HepG2 (cell line): ENCODE results near the gene SS18L1. TPM values are rescaled to one million over a fixed set of nuclear protein-coding genes. Genes with fewer than 3 reads are reported as not detected.
A peak's percentile ranks its signal among the peaks of the same experiment; 100 is the strongest.

Source experiments
- ETV5 ChIP-seq: IDR thresholded peaks from 2 replicates; pipeline ENCODE4 v1.6.1; 2018; ENCODE audit warnings: missing biosample characterization, missing genetic modification reagents, inconsistent platforms, borderline replicate concordance
- SMC3 ChIP-seq: IDR thresholded peaks from 2 replicates; pipeline ENCODE4 v1.6.1; 2011; ENCODE audit warnings: low read length, improper control_type of control experiment
- ZBTB38 ChIP-seq: sonication (generic); formaldehyde crosslinking; IDR thresholded peaks from 2 replicates; pipeline ENCODE4 v1.5.1; 2020; ENCODE audit warnings: mild to moderate bottlenecking, missing genetic modification reagents
- ZIK1 ChIP-seq: sonication (generic); formaldehyde crosslinking; IDR thresholded peaks from 2 replicates; pipeline ENCODE4 v1.5.0; 2020; ENCODE audit warnings: mild to moderate bottlenecking, low read depth, missing genetic modification reagents, borderline replicate concordance
- ZNF577 ChIP-seq: sonication (generic); formaldehyde crosslinking; IDR thresholded peaks from 2 replicates; pipeline ENCODE4 v1.4.0; 2020; ENCODE audit warnings: mild to moderate bottlenecking, low read depth, missing genetic modification reagents, borderline replicate concordance
- ZNF878 ChIP-seq: sonication (generic); formaldehyde crosslinking; IDR thresholded peaks from 2 replicates; pipeline ENCODE4 v1.8.1; 2023; ENCODE audit warnings: mild to moderate bottlenecking, missing genetic modification reagents, moderate library complexity
- polyA plus RNA-seq, 8 experiments: library from polyadenylated mRNA; depleted of rRNA in 3 of 8; stranded (reverse) in 7 of 8; unstranded in 1 of 8; fragments of >200 nt; fragmentation: Illumina TruSeq in 4 of 8; extraction: Trizol in 4 of 8; gene quantifications; 2 replicates each; pipeline versions ENCODE4 v1.2.1 to v1.2.3, GENCODE V29; 2011 to 2016; ENCODE audit warnings: low read depth in 4 of 8, missing spikeins in 1 of 8, mixed read lengths in 1 of 8; ENCODE audit not compliant: insufficient read depth in 1 of 8
- total RNA-seq, 5 experiments: library from RNA; depleted of rRNA; stranded (reverse); fragments of >200 nt; fragmentation: Illumina TruSeq; extraction: Trizol; gene quantifications; 2 replicates each; pipeline ENCODE4 v1.2.3, GENCODE V29; 2016; ENCODE audit warnings: low read depth in 1 of 5
- TF ChIP-seq, protein P1 (sequence below): sonication (generic); formaldehyde crosslinking; IDR thresholded peaks from 2 replicates; pipeline ENCODE4 v1.4.0; 2020; ENCODE audit warnings: missing genetic modification reagents, mild to moderate bottlenecking, borderline replicate concordance
- TF ChIP-seq, protein P2 (sequence below): sonication (generic); formaldehyde crosslinking; IDR thresholded peaks from 2 replicates; pipeline ENCODE4 v1.5.0; 2020; ENCODE audit warnings: mild to moderate bottlenecking, missing genetic modification reagents, borderline replicate concordance
- TF ChIP-seq, protein P3 (sequence below): conservative IDR thresholded peaks from 2 replicates; pipeline ENCODE4 v1.6.1; 2018; ENCODE audit warnings: missing genetic modification reagents
- TF ChIP-seq, protein P4 (sequence below): sonication (generic); formaldehyde crosslinking; IDR thresholded peaks from 2 replicates; pipeline ENCODE4 v1.8.0; 2023; ENCODE audit warnings: mild to moderate bottlenecking, missing genetic modification reagents
- TF ChIP-seq, protein P5 (sequence below): sonication (generic); formaldehyde crosslinking; IDR thresholded peaks from 2 replicates; pipeline ENCODE4 v1.4.0; 2020; ENCODE audit warnings: missing genetic modification reagents
- TF ChIP-seq, protein P6 (sequence below): sonication (generic); formaldehyde crosslinking; IDR thresholded peaks from 2 replicates; pipeline ENCODE4 v1.5.0; 2020; ENCODE audit warnings: mild to moderate bottlenecking, missing genetic modification reagents

SS18L1 gene
- total and polyA plus RNA-seq, 2 of the 13 experiments (the other 11 are each of a cell fraction or from before 2014, with no cell fraction given) = 17.8 to 27.6 TPM

DNA sequence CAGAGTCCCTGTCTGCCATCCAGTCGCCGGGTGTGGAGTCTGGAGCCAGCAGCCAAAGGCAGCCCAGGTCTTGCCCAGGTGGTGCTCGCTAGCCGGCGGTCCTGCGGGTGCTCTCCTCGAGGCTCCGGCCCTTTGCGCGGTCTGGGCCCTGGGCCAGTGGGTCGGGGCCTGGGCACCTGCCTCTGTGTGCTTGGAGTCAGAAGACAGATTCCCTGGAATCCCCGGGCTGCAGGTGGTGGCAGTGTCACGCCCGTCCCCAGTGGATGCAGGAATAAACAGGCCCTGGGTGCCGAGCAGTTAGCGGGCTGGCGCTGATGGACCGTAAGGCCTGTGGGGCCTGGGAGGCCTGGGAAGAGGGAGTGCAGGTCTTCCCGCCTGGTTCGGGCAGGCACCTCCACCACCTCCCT is 5.3 kb downstream of the SS18L1 start (continued):
- TF ChIP-seq, protein P1, sequence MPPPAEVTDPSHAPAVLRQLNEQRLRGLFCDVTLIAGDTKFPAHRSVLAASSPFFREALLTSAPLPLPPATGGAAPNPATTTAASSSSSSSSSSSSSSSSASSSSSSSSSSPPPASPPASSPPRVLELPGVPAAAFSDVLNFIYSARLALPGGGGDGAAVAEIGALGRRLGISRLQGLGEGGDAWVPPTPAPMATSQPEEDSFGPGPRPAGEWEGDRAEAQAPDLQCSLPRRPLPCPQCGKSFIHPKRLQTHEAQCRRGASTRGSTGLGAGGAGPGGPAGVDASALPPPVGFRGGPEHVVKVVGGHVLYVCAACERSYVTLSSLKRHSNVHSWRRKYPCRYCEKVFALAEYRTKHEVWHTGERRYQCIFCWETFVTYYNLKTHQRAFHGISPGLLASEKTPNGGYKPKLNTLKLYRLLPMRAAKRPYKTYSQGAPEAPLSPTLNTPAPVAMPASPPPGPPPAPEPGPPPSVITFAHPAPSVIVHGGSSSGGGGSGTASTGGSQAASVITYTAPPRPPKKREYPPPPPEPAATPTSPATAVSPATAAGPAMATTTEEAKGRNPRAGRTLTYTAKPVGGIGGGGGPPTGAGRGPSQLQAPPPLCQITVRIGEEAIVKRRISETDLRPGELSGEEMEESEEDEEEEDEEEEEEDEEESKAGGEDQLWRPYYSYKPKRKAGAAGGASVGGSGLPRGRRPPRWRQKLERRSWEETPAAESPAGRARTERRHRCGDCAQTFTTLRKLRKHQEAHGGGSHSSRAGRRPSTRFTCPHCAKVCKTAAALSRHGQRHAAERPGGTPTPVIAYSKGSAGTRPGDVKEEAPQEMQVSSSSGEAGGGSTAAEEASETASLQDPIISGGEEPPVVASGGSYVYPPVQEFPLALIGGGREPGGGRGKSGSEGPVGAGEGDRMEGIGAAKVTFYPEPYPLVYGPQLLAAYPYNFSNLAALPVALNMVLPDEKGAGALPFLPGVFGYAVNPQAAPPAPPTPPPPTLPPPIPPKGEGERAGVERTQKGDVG (CRISPR knock-in tag) = peak; percentile 98; the same call in 1 of the 2 replicates
- TF ChIP-seq, protein P2, sequence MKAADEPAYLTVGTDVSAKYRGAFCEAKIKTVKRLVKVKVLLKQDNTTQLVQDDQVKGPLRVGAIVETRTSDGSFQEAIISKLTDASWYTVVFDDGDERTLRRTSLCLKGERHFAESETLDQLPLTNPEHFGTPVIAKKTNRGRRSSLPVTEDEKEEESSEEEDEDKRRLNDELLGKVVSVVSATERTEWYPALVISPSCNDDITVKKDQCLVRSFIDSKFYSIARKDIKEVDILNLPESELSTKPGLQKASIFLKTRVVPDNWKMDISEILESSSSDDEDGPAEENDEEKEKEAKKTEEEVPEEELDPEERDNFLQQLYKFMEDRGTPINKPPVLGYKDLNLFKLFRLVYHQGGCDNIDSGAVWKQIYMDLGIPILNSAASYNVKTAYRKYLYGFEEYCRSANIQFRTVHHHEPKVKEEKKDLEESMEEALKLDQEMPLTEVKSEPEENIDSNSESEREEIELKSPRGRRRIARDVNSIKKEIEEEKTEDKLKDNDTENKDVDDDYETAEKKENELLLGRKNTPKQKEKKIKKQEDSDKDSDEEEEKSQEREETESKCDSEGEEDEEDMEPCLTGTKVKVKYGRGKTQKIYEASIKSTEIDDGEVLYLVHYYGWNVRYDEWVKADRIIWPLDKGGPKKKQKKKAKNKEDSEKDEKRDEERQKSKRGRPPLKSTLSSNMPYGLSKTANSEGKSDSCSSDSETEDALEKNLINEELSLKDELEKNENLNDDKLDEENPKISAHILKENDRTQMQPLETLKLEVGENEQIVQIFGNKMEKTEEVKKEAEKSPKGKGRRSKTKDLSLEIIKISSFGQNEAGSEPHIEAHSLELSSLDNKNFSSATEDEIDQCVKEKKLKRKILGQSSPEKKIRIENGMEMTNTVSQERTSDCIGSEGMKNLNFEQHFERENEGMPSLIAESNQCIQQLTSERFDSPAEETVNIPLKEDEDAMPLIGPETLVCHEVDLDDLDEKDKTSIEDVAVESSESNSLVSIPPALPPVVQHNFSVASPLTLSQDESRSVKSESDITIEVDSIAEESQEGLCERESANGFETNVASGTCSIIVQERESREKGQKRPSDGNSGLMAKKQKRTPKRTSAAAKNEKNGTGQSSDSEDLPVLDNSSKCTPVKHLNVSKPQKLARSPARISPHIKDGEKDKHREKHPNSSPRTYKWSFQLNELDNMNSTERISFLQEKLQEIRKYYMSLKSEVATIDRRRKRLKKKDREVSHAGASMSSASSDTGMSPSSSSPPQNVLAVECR = peak; percentile 30; the same call in 1 of the 2 replicates
- TF ChIP-seq, protein P3, sequence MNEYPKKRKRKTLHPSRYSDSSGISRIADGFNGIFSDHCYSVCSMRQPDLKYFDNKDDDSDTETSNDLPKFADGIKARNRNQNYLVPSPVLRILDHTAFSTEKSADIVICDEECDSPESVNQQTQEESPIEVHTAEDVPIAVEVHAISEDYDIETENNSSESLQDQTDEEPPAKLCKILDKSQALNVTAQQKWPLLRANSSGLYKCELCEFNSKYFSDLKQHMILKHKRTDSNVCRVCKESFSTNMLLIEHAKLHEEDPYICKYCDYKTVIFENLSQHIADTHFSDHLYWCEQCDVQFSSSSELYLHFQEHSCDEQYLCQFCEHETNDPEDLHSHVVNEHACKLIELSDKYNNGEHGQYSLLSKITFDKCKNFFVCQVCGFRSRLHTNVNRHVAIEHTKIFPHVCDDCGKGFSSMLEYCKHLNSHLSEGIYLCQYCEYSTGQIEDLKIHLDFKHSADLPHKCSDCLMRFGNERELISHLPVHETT (CRISPR knock-in tag) = no peak
- TF ChIP-seq, protein P4, sequence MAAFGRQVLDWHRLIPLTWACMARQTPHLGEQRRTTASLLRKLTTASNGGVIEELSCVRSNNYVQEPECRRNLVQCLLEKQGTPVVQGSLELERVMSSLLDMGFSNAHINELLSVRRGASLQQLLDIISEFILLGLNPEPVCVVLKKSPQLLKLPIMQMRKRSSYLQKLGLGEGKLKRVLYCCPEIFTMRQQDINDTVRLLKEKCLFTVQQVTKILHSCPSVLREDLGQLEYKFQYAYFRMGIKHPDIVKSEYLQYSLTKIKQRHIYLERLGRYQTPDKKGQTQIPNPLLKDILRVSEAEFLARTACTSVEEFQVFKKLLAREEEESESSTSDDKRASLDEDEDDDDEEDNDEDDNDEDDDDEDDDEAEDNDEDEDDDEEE (CRISPR knock-in tag) = no peak
- TF ChIP-seq ETV5 (CRISPR knock-in tag) (no peak), SMC3 (no peak), ZNF577 (no peak), ZIK1 (no peak), ZNF878 (CRISPR knock-in tag) (no peak), ZBTB38 (peak; percentile 99)
- TF ChIP-seq, protein P5, sequence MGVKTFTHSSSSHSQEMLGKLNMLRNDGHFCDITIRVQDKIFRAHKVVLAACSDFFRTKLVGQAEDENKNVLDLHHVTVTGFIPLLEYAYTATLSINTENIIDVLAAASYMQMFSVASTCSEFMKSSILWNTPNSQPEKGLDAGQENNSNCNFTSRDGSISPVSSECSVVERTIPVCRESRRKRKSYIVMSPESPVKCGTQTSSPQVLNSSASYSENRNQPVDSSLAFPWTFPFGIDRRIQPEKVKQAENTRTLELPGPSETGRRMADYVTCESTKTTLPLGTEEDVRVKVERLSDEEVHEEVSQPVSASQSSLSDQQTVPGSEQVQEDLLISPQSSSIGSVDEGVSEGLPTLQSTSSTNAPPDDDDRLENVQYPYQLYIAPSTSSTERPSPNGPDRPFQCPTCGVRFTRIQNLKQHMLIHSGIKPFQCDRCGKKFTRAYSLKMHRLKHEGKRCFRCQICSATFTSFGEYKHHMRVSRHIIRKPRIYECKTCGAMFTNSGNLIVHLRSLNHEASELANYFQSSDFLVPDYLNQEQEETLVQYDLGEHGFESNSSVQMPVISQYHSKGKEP = no peak
- TF ChIP-seq, protein P6, sequence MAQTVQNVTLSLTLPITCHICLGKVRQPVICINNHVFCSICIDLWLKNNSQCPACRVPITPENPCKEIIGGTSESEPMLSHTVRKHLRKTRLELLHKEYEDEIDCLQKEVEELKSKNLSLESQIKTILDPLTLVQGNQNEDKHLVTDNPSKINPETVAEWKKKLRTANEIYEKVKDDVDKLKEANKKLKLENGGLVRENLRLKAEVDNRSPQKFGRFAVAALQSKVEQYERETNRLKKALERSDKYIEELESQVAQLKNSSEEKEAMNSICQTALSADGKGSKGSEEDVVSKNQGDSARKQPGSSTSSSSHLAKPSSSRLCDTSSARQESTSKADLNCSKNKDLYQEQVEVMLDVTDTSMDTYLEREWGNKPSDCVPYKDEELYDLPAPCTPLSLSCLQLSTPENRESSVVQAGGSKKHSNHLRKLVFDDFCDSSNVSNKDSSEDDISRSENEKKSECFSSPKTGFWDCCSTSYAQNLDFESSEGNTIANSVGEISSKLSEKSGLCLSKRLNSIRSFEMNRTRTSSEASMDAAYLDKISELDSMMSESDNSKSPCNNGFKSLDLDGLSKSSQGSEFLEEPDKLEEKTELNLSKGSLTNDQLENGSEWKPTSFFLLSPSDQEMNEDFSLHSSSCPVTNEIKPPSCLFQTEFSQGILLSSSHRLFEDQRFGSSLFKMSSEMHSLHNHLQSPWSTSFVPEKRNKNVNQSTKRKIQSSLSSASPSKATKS = no peak
